ENCODE data around the gene ST6GAL1. TPM values are rescaled to one million over a fixed set of nuclear protein-coding genes. Genes with fewer than 3 reads are reported as not detected.

ST6GAL1 gene
- total and polyA plus RNA-seq, 2 of the 8 experiments (the other 6 are each of a cell fraction or from before 2014, with no cell fraction given) = 62.8 to 80.9 TPM

- Histone ChIP-seq H3K4me1 (replicated peaks in 1 of 4; ENCODE audit: control insufficient read depth in 3 of 4, insufficient read depth in 4 of 4, low read length in 3 of 4) (peaks cover 7 to 23% (median 16%) of the 10 kb centered on the region in 4 experiments; a peak in 6 of 7 replicates), H3K56ac (replicated peaks; ENCODE audit: insufficient read length, low read depth, low read length) (no peak overlapping the region), H3K23me2 (ENCODE audit: low read depth, low read length) (no peaks in the 10 kb centered on the region), H4K91ac (replicated peaks; ENCODE audit: insufficient read length, low read length) (no peak overlapping the region), H2BK15ac (ENCODE audit: low read length) (no peak overlapping the region), H2AK5ac (ENCODE audit: low read depth, low read length) (no peak overlapping the region), H3K4ac (replicated peaks; ENCODE audit: insufficient read length, low read depth, low read length) (no peak overlapping the region), H3K18ac (ENCODE audit: extremely low read depth, low read length) (no peak overlapping the region), H3K14ac (ENCODE audit: insufficient read length) (no peak overlapping the region), H3K36me3 (ENCODE audit: control insufficient read depth in 2 of 4, insufficient read depth in 4 of 4, low read length in 3 of 4) (peaks cover 0 to 36% (median 8%) of the 10 kb centered on the region in 4 experiments; a peak in 4 of 8 replicates), H4K20me1 (replicated peaks in 1 of 2; ENCODE audit: control insufficient read depth in 1 of 2, insufficient read depth in 2 of 2, low read length in 2 of 2) (peaks cover 2 to 14% of the 10 kb centered on the region in 2 experiments), H3K79me1 (ENCODE audit: low read depth, low read length) (peaks cover 9% of the 10 kb centered on the region), H3K27me3 (replicated peaks in 1 of 4; ENCODE audit: control insufficient read depth in 3 of 4, extremely low read depth in 1 of 4, insufficient read depth in 3 of 4, low read length in 3 of 4) (no peaks in the 10 kb centered on the region), H3K23ac (ENCODE audit: insufficient read length) (no peak overlapping the region), H2BK20ac (ENCODE audit: low read length) (no peak overlapping the region), H2AFZ (ENCODE audit: low read length) (no peak overlapping the region), H2BK12ac (ENCODE audit: low read depth, low read length) (no peak overlapping the region), H3K4me2 (ENCODE audit: insufficient read depth in 1 of 2, low read depth in 2 of 2, low read length in 2 of 2) (no peak overlapping the region), H4K5ac (ENCODE audit: insufficient read length, low read depth, low read length) (no peak overlapping the region), H4K8ac (ENCODE audit: extremely low read depth, insufficient read depth, low read length) (no peak overlapping the region), H3K9ac (replicated peaks in 1 of 4; ENCODE audit: extremely low read depth in 1 of 4, low read depth in 3 of 4, low read length in 3 of 4) (no peak overlapping the region), H3K4me3 (ENCODE audit: extremely low read depth in 1 of 4, insufficient read depth in 2 of 4, low read depth in 3 of 4, low read length in 4 of 4) (no peak overlapping the region), H3K79me2 (ENCODE audit: control insufficient read depth in 1 of 2, insufficient read depth in 2 of 2, low read length in 2 of 2) (peaks cover 16 to 99% of the 10 kb centered on the region in 2 experiments), H2BK120ac (replicated peaks; ENCODE audit: low read depth, low read length) (no peak overlapping the region), H3K27ac (ENCODE audit: low read depth, low read length) (no peak overlapping the region), H2BK5ac (ENCODE audit: low read depth, low read length) (no peak overlapping the region), H3K9me3 (ENCODE audit: insufficient read depth in 2 of 2, low read depth in 1 of 2, low read length in 1 of 2) (no peaks in the 10 kb centered on the region; a peak in 1 of 4 replicates)
- POLR2A ChIA-PET (ENCODE audit: partially characterized antibody) = interaction anchor here (0.7 to 2.0 kb wide), 4 partner anchors 9 to 65 kb away, joined by 3 to 5 read pairs (median 3); no protein-coding TSS in a partner anchor
- 88% methylated on average over 10 of the region's 10 CpGs; no CpG with 5 or more reads in 1 of the 2 experiments for WGBS, 2 experiments (ENCODE audit: extremely low coverage in 1 of 2, insufficient coverage in 1 of 2, insufficient read length in 1 of 2, insufficient replicate concordance in 2 of 2, low coverage in 1 of 2, low lambda C conversion rate in 2 of 2, missing lambda C conversion rate in 1 of 2)
- CTCF ChIA-PET (ENCODE audit: partially characterized antibody) = interaction anchor here (0.5 to 1.5 kb wide), 8 partner anchors 11 to 382 kb away, joined by 3 to 7 read pairs (median 4); no protein-coding TSS in a partner anchor
- FAIRE-seq (no peak), DNase-seq (ENCODE audit: low read depth in 1 of 2, low spot score in 2 of 2) (no peak)
- TF ChIP-seq EP300 (IDR thresholded peaks at IDR 0.05; ENCODE audit: borderline replicate concordance in 1 of 2, low read depth in 2 of 2, low read length in 2 of 2) (no peak), BRCA1 (IDR thresholded peaks at IDR 0.05; ENCODE audit: low read depth, low read length) (no peak), PHF8 (conservative IDR thresholded peaks at IDR 0.05; ENCODE audit: low read depth, low read length) (no peak), RBBP5 (IDR thresholded peaks at IDR 0.05; ENCODE audit: borderline replicate concordance, low read depth, low read length) (no peak), CREB1 (IDR thresholded peaks at IDR 0.05) (no peak), FOSL1 (IDR thresholded peaks at IDR 0.05; ENCODE audit: insufficient read depth, low read depth, low read length) (no peak), SIN3A (conservative IDR thresholded peaks at IDR 0.05 in 1 of 2, IDR thresholded peaks at IDR 0.05 in 1 of 2; ENCODE audit: low read depth in 1 of 2, low read length in 2 of 2) (no peak), YY1 (IDR thresholded peaks at IDR 0.05; ENCODE audit: low read depth, low read length) (no peak), RAD21 (IDR thresholded peaks at IDR 0.05 in 1 of 2, conservative IDR thresholded peaks at IDR 0.05 in 1 of 2; ENCODE audit: low read depth in 2 of 2, low read length in 2 of 2) (no peak), TBP (IDR thresholded peaks at IDR 0.05; ENCODE audit: low read depth, low read length) (no peak), POLR2AphosphoS5 (IDR thresholded peaks at IDR 0.05; ENCODE audit: low read depth, low read length) (no peak)
Observed at GRCh38 chr3:186937017-186937875, 6.9 kb downstream of the ST6GAL1 start.

All from H1 (cell line).